NB4 (cell line): ENCODE measurements around the gene FGF11.

Experiments used
- CTCF ChIP-seq: IDR thresholded peaks from one replicate; pipeline ENCODE4 v1.5.1; 2012; ENCODE audit warnings: low read depth, low read length
- MAX ChIP-seq: IDR thresholded peaks from 2 replicates; pipeline ENCODE4 v1.6.1; 2011; ENCODE audit warnings: low read depth, low read length
- MYC ChIP-seq: IDR thresholded peaks from 2 replicates; pipeline ENCODE4 v1.6.1; 2011; ENCODE audit warnings: low read depth, low read length
- POLR2A ChIP-seq: IDR thresholded peaks from 2 replicates; pipeline ENCODE4 v1.6.1; 2011; ENCODE audit warnings: mild to moderate bottlenecking; ENCODE audit not compliant: insufficient read length; ENCODE audit errors: extremely low read depth

GRCh38 chr17:7466639-7467341 lies 27.5 kb downstream of the FGF11 start:
- TF ChIP-seq CTCF: no peak
- TF ChIP-seq POLR2A: no peak
- no peak for TF ChIP-seq MYC
- TF ChIP-seq MAX: no peak
